Endothelial cell (in vitro differentiated cells): ENCODE data around the gene SOX13. TPM values are rescaled to one million over a fixed set of nuclear protein-coding genes. Genes with fewer than 3 reads are reported as not detected.

Experiments used
- DNase-seq: peaks from one replicate; pipeline ENCODE4 v3.0.0; 2021; ENCODE audit warnings: low spot score
- H3K27ac Mint-ChIP-seq: one replicate; pipeline ENCODE4 v1.8.0; 2021; ENCODE audit warnings: mixed read lengths, inconsistent platforms; ENCODE audit not compliant: unreplicated experiment
- H3K27me3 Mint-ChIP-seq: one replicate; pipeline ENCODE4 v1.8.0; 2021; ENCODE audit warnings: mild to moderate bottlenecking, moderate library complexity, mixed read lengths, inconsistent platforms; ENCODE audit not compliant: unreplicated experiment
- H3K36me3 Mint-ChIP-seq: one replicate; pipeline ENCODE4 v1.8.0; 2021; ENCODE audit warnings: mild to moderate bottlenecking, low read depth, mixed read lengths, inconsistent platforms; ENCODE audit not compliant: unreplicated experiment
- H3K4me1 Mint-ChIP-seq: one replicate; pipeline ENCODE4 v1.8.0; 2021; ENCODE audit warnings: mild to moderate bottlenecking, mixed read lengths, inconsistent platforms; ENCODE audit not compliant: unreplicated experiment
- H3K4me3 Mint-ChIP-seq: one replicate; pipeline ENCODE4 v1.8.0; 2021; ENCODE audit warnings: mild to moderate bottlenecking, mixed read lengths, inconsistent platforms; ENCODE audit not compliant: unreplicated experiment
- H3K9me3 Mint-ChIP-seq: one replicate; pipeline ENCODE4 v1.8.0; 2021; ENCODE audit warnings: mixed read lengths, inconsistent platforms; ENCODE audit not compliant: unreplicated experiment
- CTCF ChIP-seq: fragments of 200-600 bp; sonication (generic); IDR thresholded peaks from one replicate; pipeline ENCODE4 v1.5.0; 2021; ENCODE audit warnings: antibody characterized with exemption; ENCODE audit not compliant: unreplicated experiment
- total RNA-seq: library from RNA; stranded (reverse); fragmentation: NEBNext Ultra II Directional; extraction: Animal tissue kit (Norgen Biotek cat#: 25700); gene quantifications from one replicate; pipeline ENCODE4 v1.2.1, GENCODE V29; 2021; ENCODE audit not compliant: unreplicated experiment

Gene SOX13
- total RNA-seq, 1 donor from 2014 or later: 107 TPM

- H3K27ac Mint-ChIP-seq: no peak overlapping the region
- no peaks in the 10 kb centered on the region for H3K9me3 Mint-ChIP-seq
- DNase-seq: no peak
- no peak for TF ChIP-seq CTCF
- H3K4me3 Mint-ChIP-seq: no peak overlapping the region
- H3K27me3 Mint-ChIP-seq: no peaks in the 10 kb centered on the region
- H3K4me1 Mint-ChIP-seq: peaks cover 50% of the 10 kb centered on the region
- peaks cover 5% of the 10 kb centered on the region for H3K36me3 Mint-ChIP-seq
Measured at GRCh38 chr1:204110894-204111633, 38.1 kb downstream of the SOX13 start.

- H3K27me3 Mint-ChIP-seq: no peaks in the 10 kb centered on the region
- no peak for DNase-seq
- no peak overlapping the region for H3K4me3 Mint-ChIP-seq
- H3K9me3 Mint-ChIP-seq: no peaks in the 10 kb centered on the region
- peaks cover 5% of the 10 kb centered on the region for H3K36me3 Mint-ChIP-seq
- H3K27ac Mint-ChIP-seq: peak overlapping the region; percentile 18
- TF ChIP-seq CTCF: no peak
- H3K4me1 Mint-ChIP-seq: peaks cover 45% of the 10 kb centered on the region
Measured at GRCh38 chr1:204112876-204113730, 40.2 kb downstream of the SOX13 start.

- Mint-ChIP-seq H3K4me3 (no peak overlapping the region), H3K4me1 (peaks cover 37% of the 10 kb centered on the region), H3K9me3 (no peaks in the 10 kb centered on the region), H3K27me3 (no peaks in the 10 kb centered on the region), H3K36me3 (peaks cover 12% of the 10 kb centered on the region), H3K27ac (no peak overlapping the region)
- DNase-seq: no peak
- no peak for TF ChIP-seq CTCF
Measured at GRCh38 chr1:204113896-204114295, 41.0 kb downstream of the SOX13 start.

GRCh38 chr1:204114606-204115005 is 41.7 kb downstream of the SOX13 start:
- H3K27me3 Mint-ChIP-seq: no peaks in the 10 kb centered on the region
- H3K27ac Mint-ChIP-seq: no peak overlapping the region
- TF ChIP-seq CTCF: no peak
- H3K36me3 Mint-ChIP-seq: peaks cover 17% of the 10 kb centered on the region
- no peak for DNase-seq
- peaks cover 33% of the 10 kb centered on the region for H3K4me1 Mint-ChIP-seq
- H3K9me3 Mint-ChIP-seq: no peaks in the 10 kb centered on the region
- no peak overlapping the region for H3K4me3 Mint-ChIP-seq

- Mint-ChIP-seq H3K4me3 (no peak overlapping the region), H3K27me3 (peaks cover 2% of the 10 kb centered on the region), H3K36me3 (peaks cover 17% of the 10 kb centered on the region), H3K27ac (no peak overlapping the region), H3K9me3 (no peaks in the 10 kb centered on the region), H3K4me1 (peaks cover 33% of the 10 kb centered on the region)
- TF ChIP-seq CTCF: no peak
- no peak for DNase-seq
Measured at GRCh38 chr1:204115116-204115515, 42.2 kb downstream of the SOX13 start.
